ENCODE results near the gene TREH. TPM values are rescaled to one million over a fixed set of nuclear protein-coding genes. Genes with fewer than 3 reads are reported as not detected.
A peak's percentile ranks its signal among the peaks of the same experiment; 100 is the strongest.

The TREH gene
- polyA plus RNA-seq, 3 donors from 2014 or later, result not detected

DNA sequence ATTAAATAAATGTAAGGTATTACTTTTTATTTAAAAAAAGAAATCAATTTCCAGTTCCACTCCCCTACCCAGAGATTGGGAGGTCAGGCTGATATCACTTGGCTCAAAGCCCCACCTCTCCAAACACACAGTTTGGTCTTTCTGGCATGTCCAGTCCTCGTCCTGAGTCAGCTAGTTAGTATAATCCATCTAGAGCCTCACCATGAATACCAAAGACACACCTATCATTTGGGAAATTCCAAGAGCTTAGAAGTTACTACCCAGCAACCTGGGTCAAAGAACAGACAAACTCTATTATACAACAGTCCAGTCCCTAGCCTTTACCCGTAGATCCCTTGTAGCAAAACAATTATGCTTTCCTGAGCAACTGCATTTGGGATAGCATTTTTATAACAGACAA lies 9.4 kb downstream of the TREH start:
- Mint-ChIP-seq H3K36me3 (no peaks in the 10 kb centered on the region), H3K27me3 (ENCODE audit: low read depth in 3 of 3) (peaks cover 7 to 9% (median 8%) of the 10 kb centered on the region in 3 donors), H3K4me1 (no peaks in the 10 kb centered on the region), H3K27ac (no peak overlapping the region), H3K9me3 (peaks cover 0 to 2% (median 0%) of the 10 kb centered on the region in 6 donors), H3K4me3 (no peak overlapping the region)
- no peak for DNase-seq

DNA sequence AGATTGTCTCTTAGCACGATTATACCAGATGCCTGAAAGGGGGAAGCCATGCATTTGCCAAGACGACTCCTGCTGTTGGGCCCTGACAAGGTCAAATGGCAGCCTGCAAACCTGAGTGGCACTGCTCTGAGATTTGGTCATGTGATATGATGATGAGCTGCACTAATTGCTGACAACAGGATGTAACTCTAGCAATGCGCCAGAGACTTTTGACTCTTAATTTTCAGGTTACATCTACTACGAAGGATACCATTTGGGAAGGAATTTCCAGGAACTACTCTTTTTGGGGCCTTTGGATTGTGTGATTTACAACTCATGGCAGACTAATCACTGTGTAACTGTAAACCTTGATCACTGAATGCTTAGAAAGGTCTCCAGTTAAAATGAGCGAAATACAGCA lies 13.1 kb downstream of the TREH start:
- Mint-ChIP-seq H3K4me1 (no peaks in the 10 kb centered on the region), H3K4me3 (no peak overlapping the region), H3K27ac (no peak overlapping the region), H3K9me3 (no peaks in the 10 kb centered on the region), H3K36me3 (no peaks in the 10 kb centered on the region), H3K27me3 (ENCODE audit: low read depth in 3 of 3) (peaks cover 4 to 8% (median 8%) of the 10 kb centered on the region in 3 donors)
- no peak for DNase-seq

DNA sequence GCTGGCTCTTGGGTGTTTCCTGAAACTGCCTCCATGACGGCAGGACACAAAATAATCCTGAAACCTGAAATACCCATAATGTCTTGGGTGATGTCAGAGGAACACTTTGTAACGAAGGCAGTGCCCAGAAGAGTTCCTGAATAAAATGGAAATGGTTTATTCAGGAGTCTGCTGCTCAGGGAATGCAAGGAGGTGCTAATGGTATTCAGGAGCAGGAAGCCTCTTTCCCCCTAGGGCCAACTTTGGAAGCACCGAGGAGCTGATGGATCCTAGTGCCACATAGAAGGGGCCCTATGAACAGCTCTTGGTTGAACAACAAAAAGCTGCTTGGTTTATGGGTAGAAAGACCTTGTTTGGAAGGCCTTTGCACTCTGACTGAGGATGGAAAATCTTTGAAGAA lies 15.5 kb downstream of the TREH start:
- Mint-ChIP-seq H3K36me3 (no peaks in the 10 kb centered on the region), H3K27me3 (ENCODE audit: low read depth in 3 of 3) (peaks cover 0 to 3% (median 2%) of the 10 kb centered on the region in 3 donors), H3K4me3 (no peak overlapping the region), H3K27ac (no peak overlapping the region), H3K4me1 (peaks cover 0 to 3% of the 10 kb centered on the region in 2 donors), H3K9me3 (no peaks in the 10 kb centered on the region)
- no peak for DNase-seq

DNA sequence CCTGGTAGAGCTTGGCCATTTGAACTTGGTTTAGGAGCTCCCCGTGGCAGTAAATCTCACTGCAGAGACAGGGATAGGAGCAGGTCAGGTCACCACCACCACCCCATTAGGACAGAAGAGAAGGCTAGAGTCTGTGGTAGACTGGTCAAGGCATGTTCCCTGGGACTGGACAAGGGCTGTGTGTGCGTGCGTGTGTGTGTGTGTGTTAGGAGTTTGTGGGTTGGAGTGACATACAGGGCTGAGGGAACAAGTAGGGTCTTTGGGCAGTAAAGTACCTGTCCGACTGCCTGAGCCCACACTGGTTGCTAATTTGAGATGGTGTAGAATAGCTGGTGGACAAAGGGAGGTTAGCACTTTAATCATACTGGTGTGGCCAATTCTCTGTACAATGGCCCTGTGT lies 16.1 kb downstream of the TREH start:
- Mint-ChIP-seq H3K4me1 (peaks cover 0 to 3% of the 10 kb centered on the region in 2 donors), H3K27ac (no peak overlapping the region), H3K36me3 (no peaks in the 10 kb centered on the region), H3K27me3 (ENCODE audit: low read depth in 3 of 3) (peaks cover 0 to 2% (median 0%) of the 10 kb centered on the region in 3 donors), H3K9me3 (no peaks in the 10 kb centered on the region), H3K4me3 (no peak overlapping the region)
- no peak for DNase-seq

DNA sequence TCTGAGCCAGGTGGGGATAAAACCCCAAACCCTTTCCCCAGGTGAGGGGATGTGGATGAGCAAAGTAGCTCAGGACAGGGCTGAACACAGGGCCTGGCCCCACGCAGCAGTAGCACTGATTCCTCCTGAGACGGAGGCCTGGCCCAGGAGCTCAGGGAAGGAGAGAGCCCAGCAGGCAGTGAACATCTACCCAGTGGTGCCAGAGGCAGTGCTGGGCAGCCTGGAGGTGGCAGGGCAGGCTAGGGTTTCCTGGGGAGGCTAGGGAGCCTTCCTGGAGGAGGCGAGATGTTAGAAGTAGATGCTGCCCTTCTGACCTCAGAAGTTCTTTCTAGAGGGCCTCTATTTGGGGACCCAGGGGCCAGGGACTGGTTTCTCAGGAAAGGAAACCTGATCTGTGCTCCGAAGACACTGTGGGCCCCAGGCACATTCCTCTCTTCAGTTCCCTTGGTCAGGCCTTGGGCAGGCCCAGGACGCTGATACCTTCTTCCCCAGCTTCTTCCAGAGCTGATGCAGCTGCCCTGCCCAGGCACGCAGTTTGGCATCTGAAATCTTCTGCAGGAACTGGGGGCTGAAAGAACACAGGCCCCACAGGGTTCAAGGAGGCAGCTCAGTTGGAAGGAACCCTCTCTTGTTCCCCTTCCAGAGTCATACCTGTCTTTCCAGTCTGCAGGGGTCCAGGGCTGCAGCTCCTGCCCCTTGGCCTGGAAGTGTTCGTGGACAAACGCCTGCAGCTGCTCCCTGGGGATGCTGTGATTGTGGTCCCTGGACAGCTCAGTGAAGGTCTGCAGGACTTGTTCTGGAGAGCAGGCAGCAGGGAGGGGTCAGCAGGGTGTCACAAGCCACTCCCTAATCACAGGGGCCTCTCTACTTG lies 16.8 kb downstream of the TREH start:
- peak overlapping the region in 1 of 6 donors; percentile 74 for H3K27ac Mint-ChIP-seq

DNA sequence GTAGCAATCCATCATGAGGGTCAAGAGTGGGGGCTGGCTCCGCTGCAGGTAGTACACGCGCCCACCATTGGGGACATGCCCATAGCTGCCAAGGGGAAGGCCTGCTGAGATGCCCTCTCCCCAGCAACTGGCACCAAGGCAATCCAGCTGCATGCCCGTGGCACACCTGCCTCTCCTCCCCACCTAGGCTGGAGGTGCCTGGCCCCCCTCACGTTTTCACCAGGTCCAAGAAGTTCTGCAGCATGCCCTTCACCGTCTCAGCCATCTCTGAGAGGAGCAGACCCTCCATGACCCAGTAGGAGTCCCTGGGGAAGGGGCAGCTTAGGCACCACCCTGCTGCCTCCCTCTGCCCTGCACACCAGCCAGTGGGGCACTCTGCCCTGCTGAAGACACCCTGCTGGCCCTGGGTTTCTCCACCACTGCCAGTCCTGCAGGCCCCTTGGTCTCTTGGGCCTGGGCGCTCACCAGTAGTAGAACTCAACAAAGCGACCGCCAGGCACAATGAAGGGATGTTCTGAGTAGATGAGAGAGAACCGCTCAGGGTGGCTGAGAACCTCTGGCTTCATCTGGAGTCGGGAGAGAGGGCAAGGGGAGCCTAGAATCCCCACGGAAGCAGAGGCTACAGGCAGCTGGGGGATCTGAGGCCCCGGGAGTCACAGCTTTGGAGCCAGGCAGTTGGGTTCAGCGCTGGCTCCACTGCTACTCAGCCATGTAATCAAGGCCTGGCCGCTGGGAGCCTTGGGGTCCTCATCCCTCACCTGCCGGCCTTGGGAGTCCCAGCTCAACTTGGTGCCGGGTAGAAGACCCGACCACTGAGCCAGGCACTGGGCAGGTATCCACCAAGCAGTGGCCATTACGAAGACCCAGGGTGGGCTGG lies 17.8 kb downstream of the TREH start:
- no peaks in the 10 kb centered on the region for H3K9me3 Mint-ChIP-seq
- H3K27ac Mint-ChIP-seq, result no peak overlapping the region
- peaks cover 0 to 1% (median 0%) of the 10 kb centered on the region in 3 donors for H3K27me3 Mint-ChIP-seq (ENCODE audit: low read depth in 3 of 3)
- H3K4me3 Mint-ChIP-seq, result no peak overlapping the region
- H3K36me3 Mint-ChIP-seq, result no peaks in the 10 kb centered on the region
- H3K4me1 Mint-ChIP-seq, result peaks cover 0 to 3% of the 10 kb centered on the region in 2 donors
- DNase-seq, result no peak

More for the DNA sequence above, 16.8 kb downstream of the TREH start:
- H3K27me3 Mint-ChIP-seq (ENCODE audit: low read depth in 3 of 3), result peaks cover 0 to 1% (median 0%) of the 10 kb centered on the region in 3 donors
- DNase-seq, result no peak
- peaks cover 0 to 3% of the 10 kb centered on the region in 2 donors for H3K4me1 Mint-ChIP-seq
- H3K9me3 Mint-ChIP-seq, result no peaks in the 10 kb centered on the region
- H3K36me3 Mint-ChIP-seq, result no peaks in the 10 kb centered on the region
- H3K4me3 Mint-ChIP-seq, result no peak overlapping the region

DNA sequence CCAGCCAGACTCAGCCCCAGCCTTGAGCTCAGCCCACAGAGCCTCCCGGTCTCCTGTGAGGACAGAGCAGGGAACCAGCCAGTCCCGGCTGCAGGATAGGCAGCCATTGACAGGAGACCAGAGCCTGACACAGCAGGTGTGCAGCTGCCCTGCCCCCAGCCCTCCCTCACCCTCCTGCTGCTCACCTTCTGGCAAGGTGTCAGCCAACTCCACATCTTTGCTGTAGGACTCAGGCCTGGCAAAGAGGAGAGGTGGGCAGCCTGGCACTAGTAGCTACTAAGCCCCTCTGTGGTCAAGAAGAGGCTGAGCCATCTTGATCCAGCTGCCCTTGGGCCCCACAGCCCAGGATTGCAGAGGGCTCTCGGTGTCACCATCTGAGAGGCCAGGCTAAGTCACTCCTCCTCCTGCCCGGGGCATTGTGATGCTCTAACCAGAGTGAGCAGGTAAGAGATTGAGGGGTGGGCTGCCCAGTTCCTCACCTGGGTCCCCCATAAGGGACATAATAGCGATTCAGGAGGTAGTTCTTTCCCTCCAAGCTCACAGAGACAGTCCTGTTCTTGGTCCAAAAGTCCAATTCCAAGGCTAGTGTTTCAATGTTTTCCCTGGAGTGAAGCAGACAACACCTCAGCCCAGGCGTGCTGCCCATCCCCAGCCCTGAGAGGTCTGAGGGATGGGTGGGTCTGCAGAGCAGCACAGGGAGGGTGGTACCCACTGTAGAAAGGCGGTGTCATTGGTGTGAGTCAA lies 18.6 kb downstream of the TREH start:
- no peaks in the 10 kb centered on the region for H3K9me3 Mint-ChIP-seq

DNA sequence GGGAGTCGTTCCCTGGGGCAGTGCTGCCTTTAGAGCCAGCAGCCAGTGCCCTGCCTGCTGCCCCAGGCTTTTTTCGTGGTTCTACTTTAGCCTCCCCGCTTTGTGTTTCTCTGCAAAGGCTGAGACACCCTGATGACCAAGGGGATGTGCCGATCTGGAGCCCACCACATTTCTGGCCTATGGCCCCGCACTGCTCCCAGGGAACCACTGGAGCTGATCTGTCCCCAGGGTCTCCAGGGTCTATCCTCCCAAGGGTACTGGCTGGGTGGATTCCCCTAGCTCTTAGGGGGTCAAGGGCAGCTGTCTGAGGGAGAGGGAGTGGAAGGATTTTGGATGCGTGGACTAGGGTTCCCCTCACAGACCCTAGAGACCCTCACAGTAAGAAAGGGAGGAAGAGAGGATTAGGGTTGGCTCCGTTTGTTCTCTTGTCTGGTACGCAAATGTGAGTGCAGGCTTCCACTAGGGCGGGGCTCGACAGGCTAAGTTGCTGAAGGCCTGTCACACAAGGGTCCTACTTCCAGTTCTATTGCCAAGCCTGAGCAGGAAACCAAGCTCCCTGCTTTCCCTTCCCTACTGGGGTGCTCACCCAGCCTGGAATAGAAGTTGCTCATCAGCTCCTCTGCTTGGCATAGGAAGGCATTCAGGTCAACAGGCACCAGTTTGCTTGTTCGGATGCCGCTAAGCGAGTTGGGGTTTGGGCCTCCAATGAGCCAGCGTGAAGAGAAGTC lies 19.3 kb downstream of the TREH start:
- Mint-ChIP-seq H3K27me3 (ENCODE audit: low read depth in 3 of 3) (peaks cover 0 to 3% (median 0%) of the 10 kb centered on the region in 3 donors), H3K4me1 (peaks cover 0 to 3% of the 10 kb centered on the region in 2 donors), H3K4me3 (no peak overlapping the region), H3K36me3 (no peaks in the 10 kb centered on the region), H3K9me3 (no peaks in the 10 kb centered on the region), H3K27ac (no peak overlapping the region)
- DNase-seq, result no peak

More for the DNA sequence above, 18.6 kb downstream of the TREH start:
- Mint-ChIP-seq H3K27ac (no peak overlapping the region), H3K36me3 (no peaks in the 10 kb centered on the region), H3K27me3 (ENCODE audit: low read depth in 3 of 3) (peaks cover 0 to 1% (median 0%) of the 10 kb centered on the region in 3 donors), H3K4me3 (no peak overlapping the region), H3K4me1 (peaks cover 0 to 3% of the 10 kb centered on the region in 2 donors)
- DNase-seq, result no peak

DNA sequence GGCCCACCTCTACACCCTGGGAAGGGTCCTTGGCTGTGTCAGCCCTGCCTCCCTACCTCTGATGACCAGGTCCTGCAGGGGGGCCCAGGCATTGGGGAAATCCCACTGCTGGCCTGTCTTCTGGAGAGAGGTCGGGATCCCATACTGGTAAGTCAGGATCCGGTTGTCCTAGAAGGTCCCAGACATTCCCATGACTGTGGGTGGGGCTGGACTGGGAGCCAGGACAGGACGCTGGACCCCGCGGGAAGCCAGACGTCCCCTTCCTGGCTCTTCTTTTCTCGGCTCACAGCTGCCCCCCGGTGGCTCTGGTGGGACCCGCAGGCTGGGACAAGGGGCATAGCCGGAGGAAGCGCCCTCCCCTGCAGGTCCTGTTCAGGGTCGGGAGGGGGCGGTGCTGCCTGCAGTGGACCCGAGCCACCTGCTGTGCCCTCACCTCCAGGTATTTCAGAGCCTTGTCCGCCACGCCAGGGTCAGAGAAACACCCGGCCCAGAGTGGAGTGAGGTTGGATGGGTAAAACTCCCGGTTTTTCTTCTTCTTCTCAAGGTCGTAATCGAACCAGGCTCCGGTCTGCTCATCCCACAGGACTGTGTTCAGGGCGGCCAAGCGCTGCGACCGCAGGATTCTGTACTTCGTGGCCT lies 20.0 kb downstream of the TREH start:
- Mint-ChIP-seq H3K36me3 (no peaks in the 10 kb centered on the region), H3K27ac (no peak overlapping the region), H3K4me3 (peak overlapping the region in 1 of 5 donors; percentile 13)

DNA sequence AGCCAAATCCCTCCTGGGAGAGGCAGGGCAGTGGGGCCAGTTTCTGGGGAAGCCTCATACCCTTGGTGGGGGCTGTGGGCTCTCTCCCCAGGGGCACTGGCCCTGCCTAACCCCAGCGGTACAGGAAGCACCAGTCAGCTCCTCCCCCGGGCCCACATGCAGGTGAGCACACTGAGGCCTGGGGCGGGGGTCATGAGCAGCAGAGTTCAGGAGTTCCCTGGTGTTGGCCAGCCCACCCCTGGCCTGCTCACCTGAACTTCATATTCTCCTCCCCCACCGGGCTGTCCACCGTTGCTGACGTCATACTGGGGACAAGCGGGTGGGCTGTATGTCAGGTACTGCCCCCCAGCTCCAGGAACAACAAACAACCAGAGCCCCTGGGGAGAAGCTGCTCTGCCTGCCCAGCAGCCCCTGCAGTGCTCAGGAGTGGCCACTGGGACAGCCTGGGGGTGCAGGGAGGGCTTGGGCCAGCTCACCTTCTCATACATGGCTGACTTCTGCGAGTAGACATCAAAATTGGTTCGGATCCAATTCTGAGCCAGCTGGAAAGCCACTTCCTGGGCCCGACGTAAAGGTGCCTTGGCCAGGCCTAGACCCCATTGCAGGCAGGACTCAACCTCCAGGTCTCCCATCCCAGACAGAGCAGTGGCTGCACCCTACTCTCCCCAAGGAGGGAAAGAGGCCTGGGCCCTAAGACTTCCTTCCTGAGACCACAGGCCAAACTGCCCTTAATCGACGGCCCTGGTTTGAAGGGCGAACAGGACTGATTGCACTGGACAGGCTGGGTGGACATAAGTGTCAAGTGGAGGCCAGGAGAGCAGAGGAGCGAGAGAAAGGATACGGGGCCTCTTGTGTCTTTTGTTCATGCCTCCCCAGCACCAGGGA lies 20.8 kb downstream of the TREH start:
- Mint-ChIP-seq H3K36me3 (no peaks in the 10 kb centered on the region), H3K27me3 (ENCODE audit: low read depth in 3 of 3) (peaks cover 0 to 3% (median 0%) of the 10 kb centered on the region in 3 donors), H3K4me3 (no peak overlapping the region), H3K27ac (no peak overlapping the region), H3K9me3 (no peaks in the 10 kb centered on the region), H3K4me1 (peaks cover 0 to 3% of the 10 kb centered on the region in 2 donors)
- DNase-seq, result no peak

More for the DNA sequence above, 20.0 kb downstream of the TREH start:
- peaks cover 0 to 3% of the 10 kb centered on the region in 2 donors for H3K4me1 Mint-ChIP-seq
- DNase-seq, result peak; percentile 76 to 78 (median 78)
- peaks cover 0 to 3% (median 0%) of the 10 kb centered on the region in 3 donors for H3K27me3 Mint-ChIP-seq (ENCODE audit: low read depth in 3 of 3)
- no peaks in the 10 kb centered on the region for H3K9me3 Mint-ChIP-seq

DNA sequence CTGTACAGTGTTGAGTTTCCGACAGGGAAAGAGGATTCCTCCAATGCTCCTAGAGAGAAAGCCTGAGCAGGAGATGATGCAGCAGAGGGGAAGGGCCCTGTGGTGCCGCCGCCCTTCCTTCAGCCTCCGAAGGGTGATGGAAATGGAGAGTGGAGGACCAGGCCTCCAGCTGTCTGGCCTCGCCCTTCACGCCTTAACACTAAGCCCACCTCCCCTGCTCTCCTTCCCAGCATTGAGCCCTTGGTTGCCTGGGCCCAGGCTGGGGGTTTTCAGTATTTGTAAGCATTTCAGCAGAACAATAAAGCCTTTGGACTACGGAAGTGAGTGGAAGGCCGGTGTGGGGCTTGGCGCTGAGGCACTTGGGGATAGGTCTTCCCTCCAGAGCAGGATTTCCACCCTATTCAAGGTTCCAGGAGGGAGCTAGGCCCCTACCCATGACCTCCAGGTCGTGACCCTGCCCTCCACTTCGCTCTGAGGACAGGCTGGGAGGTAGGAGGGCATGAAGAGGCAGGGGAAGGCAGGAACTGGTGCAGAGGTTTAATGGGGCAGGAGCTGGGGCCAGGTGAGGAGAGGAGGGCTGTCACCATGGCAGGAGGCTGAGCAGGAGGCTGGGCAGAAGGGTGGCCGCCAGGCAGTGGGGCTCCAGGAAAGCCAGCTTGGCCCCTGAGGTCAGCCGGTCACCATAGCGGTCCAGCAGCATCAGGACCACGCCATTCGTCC lies 21.6 kb downstream of the TREH start:
- Mint-ChIP-seq H3K4me3 (no peak overlapping the region), H3K9me3 (no peaks in the 10 kb centered on the region), H3K27ac (peak overlapping the region in 1 of 6 donors; percentile 47), H3K27me3 (ENCODE audit: low read depth in 3 of 3) (peaks cover 0 to 3% (median 0%) of the 10 kb centered on the region in 3 donors), H3K4me1 (peaks cover under 1 to 3% of the 10 kb centered on the region in 2 donors), H3K36me3 (no peaks in the 10 kb centered on the region)
- no peak for DNase-seq
